ENCODE data around the gene IMPDH2.
"Not testable (repeated sequence)": the region's sequence is repeated elsewhere in the genome, so short reads cannot be mapped to it uniquely, and the experiment has no call there.

IMPDH2 gene

GRCh38 chr3:49013113-49013737 is 16.0 kb downstream of the IMPDH2 start:
- H3K4me3 ChIP-seq (ENCODE audit: low read depth, low read length) = no peak overlapping the region
- no peak for DNase-seq (ENCODE audit: low read depth)
- no peak for TF ChIP-seq CTCF (IDR thresholded peaks at IDR 0.05; ENCODE audit: insufficient read depth, low read depth, low read length, missing control alignments)

GRCh38 chr3:49012441-49013017 is 16.7 kb downstream of the IMPDH2 start:
- no peak overlapping the region for H3K4me3 ChIP-seq (ENCODE audit: low read depth, low read length)
- DNase-seq (ENCODE audit: low read depth) = no peak
- no peak for TF ChIP-seq CTCF (IDR thresholded peaks at IDR 0.05; ENCODE audit: insufficient read depth, low read depth, low read length, missing control alignments)

- no peak overlapping the region for H3K4me3 ChIP-seq (ENCODE audit: low read depth, low read length)
- DNase-seq (ENCODE audit: low read depth) = no peak
- TF ChIP-seq CTCF (IDR thresholded peaks at IDR 0.05; ENCODE audit: insufficient read depth, low read depth, low read length, missing control alignments) = no peak
Observed at GRCh38 chr3:49009396-49009795, 19.8 kb downstream of the IMPDH2 start.

GRCh38 chr3:49008627-49009026 is 20.6 kb downstream of the IMPDH2 start:
- peak overlapping the region; percentile 92 for H3K4me3 ChIP-seq (ENCODE audit: low read depth, low read length)

GRCh38 chr3:49007771-49008528 is 21.2 kb downstream of the IMPDH2 start:
- H3K4me3 ChIP-seq (ENCODE audit: low read depth, low read length) = peak overlapping the region; percentile 92
- DNase-seq (ENCODE audit: low read depth) = peak; percentile 94
- TF ChIP-seq CTCF (IDR thresholded peaks at IDR 0.05; ENCODE audit: insufficient read depth, low read depth, low read length, missing control alignments) = no peak

More at GRCh38 chr3:49008627-49009026, 20.6 kb downstream of the IMPDH2 start:
- not testable (repeated sequence) for DNase-seq (ENCODE audit: low read depth)

- peak; percentile 99 for DNase-seq (ENCODE audit: low read depth)
- H3K4me3 ChIP-seq (ENCODE audit: low read depth, low read length) = peak within 1 kb of the TSS; percentile 92
- peak; percentile 25 for TF ChIP-seq CTCF (IDR thresholded peaks at IDR 0.05; ENCODE audit: insufficient read depth, low read depth, low read length, missing control alignments)
Observed at GRCh38 chr3:49007068-49007770, 22.0 kb downstream of the IMPDH2 start, which contains the start of gene WDR6. TSS of gene WDR6 (plus strand) at chr3:49007391. CDS start at chr3:49007432, 41 bp downstream.

Measured in GM12865 (cell line).